GM18520 (cell line): ENCODE data around the gene NOTCH4.
"Not testable (repeated sequence)": the region's sequence is repeated elsewhere in the genome, so short reads cannot be mapped to it uniquely, and the experiment has no call there.

ENCODE experiments used
- ATAC-seq: cut with Tn5 transposase; IDR thresholded peaks from one replicate; pipeline ENCODE4 v1.9.1; 2021; ENCODE audit not compliant: unreplicated experiment

Gene NOTCH4

GRCh38 chr6:32223258-32224235 lies at the start of gene NOTCH4:
Gene NOTCH4 (minus strand): TSS chr6:32224067. CDS start chr6:32223928, 139 bp downstream.
- no peak for ATAC-seq

DNA sequence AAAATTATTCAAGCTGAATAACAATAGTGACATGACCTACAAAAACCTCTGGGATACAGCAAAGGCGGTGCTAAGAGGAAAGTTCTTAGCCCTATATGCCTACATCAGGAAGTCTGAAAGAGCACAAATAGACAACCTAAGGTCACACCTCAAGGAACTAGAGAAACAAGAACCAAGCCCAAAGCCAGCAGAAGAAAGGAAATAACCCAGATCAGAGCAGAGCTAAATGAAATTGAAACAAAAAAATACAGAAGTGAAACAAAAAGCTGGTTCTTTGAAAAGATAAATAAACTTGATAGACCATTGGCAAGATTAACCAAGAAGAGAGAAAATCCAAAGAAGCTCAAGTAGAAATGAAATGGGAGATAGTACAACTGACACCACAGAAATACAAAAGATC lies 47.6 kb upstream of the NOTCH4 start:
- ATAC-seq: no peak

- not testable (repeated sequence) for ATAC-seq
These were observed 44.6 kb upstream of the NOTCH4 start for GRCh38 chr6:32268459-32268858.

- ATAC-seq: no peak
These were observed 43.2 kb upstream of the NOTCH4 start for GRCh38 chr6:32267035-32267434.

GRCh38 chr6:32257262-32257661 lies 33.4 kb upstream of the NOTCH4 start:
- not testable (repeated sequence) for ATAC-seq

DNA sequence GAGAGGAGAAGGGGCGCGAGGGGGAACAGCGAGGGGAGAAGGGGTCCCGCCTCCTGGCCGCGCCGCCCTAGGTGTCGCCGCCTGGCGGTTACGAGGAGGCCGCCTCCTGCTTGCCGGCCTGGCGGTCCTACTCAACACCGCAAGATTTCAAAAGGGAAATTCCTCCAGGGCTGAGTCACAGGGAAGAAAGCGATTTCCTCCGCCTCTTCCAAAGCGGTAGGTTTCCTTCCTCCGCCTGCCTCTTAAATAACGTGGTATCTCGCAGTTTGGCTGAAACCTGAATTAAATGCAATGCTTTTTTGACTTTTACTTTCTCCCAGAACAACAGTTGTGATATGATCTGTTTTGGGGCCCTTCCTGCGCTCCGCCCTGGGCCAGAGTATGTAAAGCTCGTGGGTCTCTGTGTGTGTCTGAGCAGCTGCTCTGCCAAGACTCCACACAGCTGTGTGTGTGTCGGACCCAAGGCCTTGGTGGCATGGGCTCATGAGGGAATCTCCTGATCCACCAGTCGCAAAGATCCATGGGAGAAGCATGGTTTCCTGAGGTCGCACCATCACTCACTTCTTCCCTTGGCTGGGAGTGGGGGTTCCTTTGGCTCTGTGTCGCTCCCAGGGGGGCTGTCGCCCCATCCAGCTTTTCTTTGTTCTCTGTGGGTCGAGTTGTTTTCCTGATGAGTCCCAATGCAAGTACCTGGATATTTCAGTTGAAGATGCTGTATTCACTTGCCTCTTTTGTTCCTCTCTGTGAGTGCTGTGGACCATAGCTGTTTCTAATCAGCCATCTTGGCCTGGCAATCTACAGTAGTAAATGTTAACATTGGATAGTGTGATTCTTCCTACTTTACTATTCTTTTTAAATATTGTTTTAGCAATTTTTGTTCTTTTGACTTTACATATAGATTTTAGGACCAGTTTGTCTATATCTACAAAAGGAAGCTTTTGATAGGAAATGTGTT lies 31.6 kb upstream of the NOTCH4 start:
- no peak for ATAC-seq

GRCh38 chr6:32254761-32255198 lies 30.9 kb upstream of the NOTCH4 start:
- no peak for ATAC-seq

DNA sequence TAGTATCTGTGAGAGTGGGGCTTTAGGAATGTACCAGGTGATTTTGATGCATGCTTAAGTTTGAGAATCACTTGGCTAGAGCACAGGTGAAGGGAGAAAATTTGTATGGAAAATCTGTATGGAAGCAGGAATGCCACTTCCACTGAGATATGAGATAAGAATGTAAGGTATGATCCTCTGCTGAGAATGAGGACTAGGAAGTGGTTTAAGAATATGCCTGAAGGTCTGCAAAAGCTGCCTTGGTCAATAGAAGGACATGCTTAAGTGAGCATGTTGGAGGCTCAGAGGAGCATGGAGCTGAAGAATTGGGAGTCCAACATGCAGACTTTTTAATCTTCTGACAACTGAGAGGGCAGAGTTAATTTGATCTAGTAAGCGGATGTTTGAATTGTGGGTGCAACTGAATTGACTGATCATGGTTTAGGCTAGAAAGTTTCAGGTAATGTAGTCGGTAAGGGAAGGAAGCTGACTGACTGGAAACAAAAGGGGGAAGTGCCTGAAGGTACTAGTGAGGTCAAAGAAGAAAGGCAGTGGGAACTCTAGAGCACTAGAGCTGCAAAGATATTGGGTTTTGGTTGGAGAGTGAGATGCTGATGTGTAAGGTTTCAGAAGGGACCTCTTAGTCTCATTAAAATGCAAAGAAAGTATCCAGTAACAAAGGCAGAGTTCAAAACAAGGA lies 28.6 kb upstream of the NOTCH4 start:
- no peak for ATAC-seq

DNA sequence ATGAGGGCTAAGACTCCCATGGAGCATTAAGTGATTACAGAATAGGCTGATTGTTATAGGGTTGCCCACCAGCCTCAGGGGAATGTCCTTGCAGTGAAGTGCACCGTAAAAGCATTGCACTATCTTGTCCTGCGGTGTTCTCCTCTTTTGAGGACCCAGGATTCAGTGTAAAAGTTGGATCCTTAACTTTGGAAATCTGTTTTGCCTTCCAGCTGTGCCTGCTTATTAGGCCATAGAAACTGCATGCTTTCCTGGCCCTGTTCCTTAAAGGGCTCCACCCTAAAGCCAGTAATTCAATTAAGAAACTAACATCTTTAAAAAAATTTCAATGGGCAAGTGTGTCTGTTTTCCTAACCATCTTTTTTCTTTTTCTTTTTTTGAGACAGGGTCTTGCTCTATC lies 25.4 kb upstream of the NOTCH4 start:
- no peak for ATAC-seq

DNA sequence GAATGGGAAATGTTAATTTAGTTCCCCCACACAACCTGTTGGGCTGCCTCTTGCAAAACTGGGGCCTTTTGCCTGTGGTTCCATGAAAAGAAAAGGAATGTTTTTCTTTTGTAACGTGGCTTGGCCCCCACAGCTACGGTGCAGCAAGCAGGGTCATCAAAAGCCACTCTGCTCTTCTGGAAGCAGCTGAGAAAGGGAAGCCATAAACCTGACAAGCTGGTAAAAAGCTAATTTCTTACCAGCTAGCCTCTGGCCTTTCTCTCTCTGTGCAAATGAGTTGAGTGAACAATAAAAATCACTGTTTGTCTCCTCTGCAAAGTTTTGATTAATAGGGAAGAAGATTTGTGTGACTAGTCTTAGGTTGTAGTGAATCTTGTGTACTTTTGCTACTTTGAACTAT lies 23.5 kb upstream of the NOTCH4 start:
- ATAC-seq: no peak

GRCh38 chr6:32244946-32245398 lies 21.1 kb upstream of the NOTCH4 start:
- no peak for ATAC-seq

DNA sequence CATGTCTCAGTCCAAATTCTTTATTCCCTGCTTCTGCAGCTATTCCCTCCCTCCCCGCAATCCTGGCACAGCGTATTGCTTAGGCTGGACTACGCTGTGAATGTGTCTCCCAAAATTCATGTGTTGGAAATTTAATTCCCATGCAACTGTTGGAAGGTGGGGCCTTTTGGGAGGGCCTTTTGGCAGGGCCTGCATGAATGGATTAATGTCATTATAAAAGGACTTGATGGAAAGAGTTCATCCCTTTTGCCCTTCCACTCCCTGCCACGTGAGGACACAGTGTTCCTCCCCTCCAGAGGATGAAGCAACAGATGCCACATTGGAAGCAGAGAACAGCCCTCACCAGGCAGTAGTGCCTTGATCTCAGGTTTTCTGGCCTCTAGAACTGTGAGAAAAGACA lies 20.4 kb upstream of the NOTCH4 start:
- no peak for ATAC-seq

GRCh38 chr6:32242318-32242813 lies 18.5 kb upstream of the NOTCH4 start:
- ATAC-seq: not testable (repeated sequence)

DNA sequence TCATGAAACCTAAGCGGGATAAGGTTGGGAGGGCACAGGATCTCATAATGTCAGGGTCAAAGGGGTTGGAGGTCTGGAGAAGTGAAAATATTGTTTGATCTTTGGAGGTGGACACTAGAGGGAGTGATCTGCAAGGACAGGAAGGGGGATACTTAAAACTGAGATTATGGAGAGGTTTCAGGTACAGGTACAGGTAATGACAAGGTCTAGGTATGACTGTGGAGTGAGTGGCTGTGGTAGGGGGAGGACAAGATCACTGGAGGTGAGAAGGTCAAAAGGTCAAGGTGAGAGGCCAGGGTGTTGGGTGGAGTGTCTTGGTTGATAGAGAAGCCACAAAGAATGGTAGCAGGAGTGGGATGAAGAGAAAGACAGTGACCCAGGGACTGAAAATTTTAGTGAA lies 16.8 kb upstream of the NOTCH4 start:
- no peak for ATAC-seq

DNA sequence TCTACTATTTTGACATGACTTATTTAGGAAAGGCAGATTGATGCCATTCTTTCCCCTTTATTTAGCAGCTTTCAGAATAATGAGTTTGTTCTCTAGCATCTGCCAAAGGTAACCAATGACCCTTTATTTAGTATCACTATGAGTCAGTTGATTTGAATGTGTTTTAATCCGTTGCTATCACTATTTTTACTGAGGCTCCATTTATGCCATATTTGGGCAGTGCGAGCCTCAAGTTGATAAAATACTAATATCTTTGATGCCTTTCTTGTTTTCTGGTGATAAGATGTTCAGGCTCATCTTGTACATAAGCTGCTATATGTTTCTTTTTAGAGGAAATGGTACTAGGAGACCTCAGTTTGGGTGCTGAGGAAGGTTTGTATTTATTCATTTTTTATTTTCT lies 15.6 kb upstream of the NOTCH4 start:
- ATAC-seq: no peak

GRCh38 chr6:32234934-32235333 lies 11.1 kb upstream of the NOTCH4 start:
- no peak for ATAC-seq

DNA sequence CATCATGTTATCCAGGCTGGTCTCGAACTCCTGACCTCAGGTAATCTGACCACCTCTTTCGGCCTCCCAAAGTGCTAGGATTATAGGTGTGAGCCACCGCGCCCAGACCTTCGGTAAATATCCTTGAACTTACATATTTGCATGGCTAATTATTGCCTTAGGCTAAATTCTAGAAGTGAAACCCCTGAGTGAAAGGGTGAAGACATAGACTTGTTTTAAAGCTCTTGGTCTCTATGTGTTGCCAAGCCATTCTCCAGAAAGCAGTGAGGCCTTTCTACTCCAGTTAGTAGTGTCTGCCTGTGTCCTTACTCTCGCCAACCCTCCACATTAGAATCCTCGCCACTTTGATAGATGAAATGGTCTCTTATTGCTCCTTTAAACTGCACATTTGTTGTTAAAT lies 2.6 kb upstream of the NOTCH4 start:
- ATAC-seq: no peak

GRCh38 chr6:32224696-32225095 lies 829 bp upstream of the NOTCH4 start:
- peak; percentile 58 for ATAC-seq

DNA sequence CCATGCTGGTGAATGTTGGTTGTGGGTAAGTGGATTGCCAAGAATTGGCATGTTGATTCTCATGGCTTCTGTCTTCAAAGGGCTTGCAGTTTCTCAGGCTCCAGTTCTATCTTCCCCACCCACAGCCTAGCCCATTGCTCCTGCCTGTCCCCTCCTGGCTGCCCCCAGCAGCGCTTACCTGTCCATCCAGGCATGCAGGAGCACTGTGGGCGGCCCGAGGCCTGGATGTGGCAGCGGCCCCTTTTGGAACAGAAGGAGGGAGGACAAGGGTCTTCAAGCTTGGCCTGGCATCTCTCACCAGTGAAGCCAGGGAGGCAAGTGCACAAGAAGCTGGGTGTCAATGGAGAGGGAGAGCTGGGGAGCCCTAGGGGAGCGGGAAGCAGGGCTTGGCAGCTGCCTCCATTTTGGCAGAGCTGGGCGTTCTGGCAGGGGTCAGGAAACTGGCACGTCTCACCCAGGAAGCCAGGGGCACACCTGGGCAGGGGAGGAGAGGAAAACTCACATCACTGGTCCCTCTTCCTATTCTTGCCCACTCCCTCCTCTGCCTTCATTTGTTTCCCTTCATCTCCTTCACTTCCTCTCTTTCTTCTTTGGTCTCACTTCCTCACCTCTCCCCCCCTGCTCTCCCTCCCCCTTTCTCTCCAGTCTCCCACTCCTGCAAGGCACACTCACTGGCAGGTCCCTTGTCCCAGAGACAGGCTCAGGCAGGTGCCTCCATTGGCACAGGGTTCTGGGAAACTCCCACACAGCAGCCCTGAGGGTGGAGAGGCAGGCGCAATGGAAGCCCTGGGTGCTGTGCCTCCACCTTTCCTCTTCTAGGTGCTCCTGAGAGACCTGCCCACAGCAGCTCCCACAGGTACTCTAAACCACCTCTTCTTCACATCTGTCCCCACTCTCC lies 1.3 kb downstream of the NOTCH4 start:
- ATAC-seq: no peak

- no peak for ATAC-seq
These were observed 3.8 kb downstream of the NOTCH4 start for GRCh38 chr6:32220021-32220420.
